HG03354 (cell line): ENCODE data around the gene CELA3B.
"Not testable (repeated sequence)": the region's sequence is repeated elsewhere in the genome, so short reads cannot be mapped to it uniquely, and the experiment has no call there.

Experiments
- ATAC-seq: cut with Tn5 transposase; IDR thresholded peaks from one replicate; pipeline ENCODE4 v1.9.1; 2021; ENCODE audit warnings: mild to moderate bottlenecking; ENCODE audit not compliant: unreplicated experiment, poor library complexity, severe bottlenecking

The CELA3B gene

DNA sequence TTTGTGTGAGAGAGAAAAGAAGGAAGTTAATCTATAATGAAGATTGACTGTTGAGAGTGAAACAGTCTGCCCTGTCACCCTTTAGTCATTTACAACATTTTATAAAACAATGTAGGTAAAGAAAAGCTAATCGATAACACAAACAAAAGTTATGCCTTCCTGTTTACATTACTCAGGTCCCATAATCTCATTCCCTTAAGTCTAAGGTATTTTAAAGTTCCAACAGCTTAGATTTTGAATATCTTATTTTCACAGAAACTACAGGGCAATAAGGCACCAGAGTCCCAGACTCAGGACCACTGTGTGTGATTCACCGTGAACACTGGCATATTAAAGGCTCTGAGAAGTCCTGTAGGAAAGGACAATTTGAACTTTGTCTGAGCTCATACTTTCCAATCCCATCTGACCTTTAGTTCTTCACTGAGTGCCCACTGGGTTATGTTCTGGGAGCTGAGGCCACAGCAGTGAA, 3.8 kb upstream of the CELA3B start:
- ATAC-seq = not testable (repeated sequence)

DNA sequence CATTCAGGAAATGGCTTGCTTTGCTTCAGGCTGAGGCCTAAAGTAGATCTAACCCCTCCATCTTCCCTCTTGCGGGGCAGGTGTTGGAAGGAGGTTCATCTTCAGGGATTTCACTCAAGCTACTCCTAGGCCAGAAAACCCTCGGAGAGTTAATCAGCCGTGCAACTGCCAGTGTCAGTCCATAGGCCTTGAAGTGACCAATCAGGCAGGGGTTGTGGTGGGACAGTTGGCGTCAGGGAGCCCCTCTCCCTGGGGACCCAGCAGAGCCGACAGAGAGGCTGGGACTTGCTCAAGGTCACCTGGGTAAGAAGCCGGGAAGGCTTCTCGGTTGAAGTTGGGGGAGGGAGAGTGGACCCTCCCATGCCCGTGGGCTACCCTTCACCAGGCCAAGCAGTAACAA, 2.9 kb upstream of the CELA3B start:
- not testable (repeated sequence) for ATAC-seq

DNA sequence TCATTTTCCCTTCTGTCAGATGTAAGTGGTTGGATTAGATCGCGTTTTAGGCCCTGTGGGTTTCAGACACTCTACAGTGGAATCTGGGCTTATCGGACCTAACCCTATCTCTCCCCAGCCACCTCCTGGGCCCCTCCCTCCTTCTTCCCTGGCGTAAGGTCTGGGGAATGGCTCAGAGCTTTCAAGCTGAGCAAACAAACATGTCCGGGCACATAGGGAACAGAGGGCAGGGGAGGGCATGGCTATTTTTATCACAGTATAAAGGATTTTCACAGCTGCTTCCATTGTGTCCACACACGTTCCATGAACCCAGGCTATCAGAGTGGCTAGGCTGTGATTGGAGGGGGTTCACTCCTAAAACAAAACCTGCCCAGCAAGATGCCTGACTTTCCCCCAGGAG, 2.1 kb upstream of the CELA3B start:
- ATAC-seq = not testable (repeated sequence)

DNA sequence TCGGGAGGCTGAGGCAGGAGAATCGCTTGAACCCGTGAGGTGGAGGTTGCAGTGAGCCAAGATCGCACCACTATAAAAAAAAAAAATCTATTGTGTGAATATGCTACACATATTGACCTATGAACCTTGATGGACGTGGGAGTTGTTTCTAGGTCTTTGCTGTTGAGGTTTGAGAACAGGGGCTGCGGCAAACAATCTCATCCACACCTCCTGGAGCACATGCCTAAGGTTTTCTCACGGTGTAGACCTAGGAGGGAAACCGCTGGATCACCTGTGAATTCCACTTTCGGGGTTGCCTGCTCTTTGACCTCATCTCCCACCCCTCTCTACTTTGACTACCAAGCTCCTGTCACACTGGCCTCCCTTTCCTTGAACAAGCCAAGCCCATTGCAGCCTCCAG, 1.5 kb upstream of the CELA3B start:
- ATAC-seq = not testable (repeated sequence)

DNA sequence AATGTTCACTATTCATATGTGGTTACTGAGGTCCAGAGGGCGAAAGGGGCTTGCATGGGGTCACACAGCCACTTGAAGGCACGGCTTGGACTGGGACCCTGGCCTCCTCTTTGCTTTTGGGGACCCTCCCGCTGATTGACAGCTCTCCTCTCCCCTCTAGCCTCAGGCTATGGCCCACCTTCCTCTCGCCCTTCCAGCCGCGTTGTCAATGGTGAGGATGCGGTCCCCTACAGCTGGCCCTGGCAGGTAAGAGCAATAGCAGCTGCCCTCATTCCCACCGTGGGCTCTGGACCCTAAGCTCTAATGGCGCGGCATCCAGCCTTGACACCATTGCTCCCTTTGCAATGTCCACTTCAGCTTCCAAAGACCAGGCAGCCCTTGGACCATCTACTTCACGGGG, 1.4 kb downstream of the CELA3B start:
- ATAC-seq = not testable (repeated sequence)

DNA sequence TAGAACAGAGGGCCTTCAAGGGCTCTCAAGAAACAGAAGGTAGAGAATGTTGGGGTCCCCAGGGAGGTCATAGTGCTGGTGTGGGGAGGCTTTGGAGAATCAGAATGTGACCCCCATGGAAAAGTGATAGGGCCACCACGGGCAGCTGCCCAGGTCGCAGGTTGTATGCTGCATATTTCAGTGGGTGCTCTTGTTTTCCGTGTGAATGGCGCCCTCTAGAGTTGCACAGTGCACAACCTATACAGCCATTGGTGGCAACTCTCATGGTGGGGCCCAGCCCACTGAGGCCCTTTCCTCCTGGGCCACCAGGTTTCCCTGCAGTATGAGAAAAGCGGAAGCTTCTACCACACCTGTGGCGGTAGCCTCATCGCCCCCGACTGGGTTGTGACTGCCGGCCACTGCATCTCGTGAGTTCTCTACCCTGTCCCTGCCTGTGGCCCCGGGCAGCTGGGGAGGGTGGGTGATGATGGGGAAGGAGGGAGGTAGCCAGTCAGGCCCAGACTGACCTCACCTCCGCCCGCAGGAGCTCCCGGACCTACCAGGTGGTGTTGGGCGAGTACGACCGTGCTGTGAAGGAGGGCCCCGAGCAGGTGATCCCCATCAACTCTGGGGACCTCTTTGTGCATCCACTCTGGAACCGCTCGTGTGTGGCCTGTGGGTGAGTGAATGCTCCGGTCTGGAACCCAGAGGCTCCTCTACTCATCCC, 3.8 kb downstream of the CELA3B start:
- ATAC-seq = not testable (repeated sequence)

DNA sequence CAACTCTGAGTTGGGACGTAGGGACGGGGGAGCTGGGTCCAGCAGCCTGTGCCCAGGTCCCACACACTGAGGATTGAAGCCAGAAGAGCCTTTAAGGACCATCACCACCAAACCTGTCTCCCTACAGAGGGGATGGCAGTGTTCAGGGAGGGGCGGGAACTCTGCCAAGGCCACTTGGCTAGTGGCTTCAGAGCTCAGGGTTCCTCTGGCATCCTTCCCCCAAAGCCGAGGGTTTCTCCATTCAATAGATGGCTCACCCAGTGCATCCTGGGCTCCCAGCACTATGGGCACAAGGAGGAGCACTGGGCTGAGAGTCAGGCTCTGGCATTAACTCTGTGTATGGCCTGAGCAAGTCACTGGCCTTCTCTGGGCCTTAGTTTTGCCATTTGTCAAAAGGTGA, 4.4 kb downstream of the CELA3B start:
- ATAC-seq = not testable (repeated sequence)

DNA sequence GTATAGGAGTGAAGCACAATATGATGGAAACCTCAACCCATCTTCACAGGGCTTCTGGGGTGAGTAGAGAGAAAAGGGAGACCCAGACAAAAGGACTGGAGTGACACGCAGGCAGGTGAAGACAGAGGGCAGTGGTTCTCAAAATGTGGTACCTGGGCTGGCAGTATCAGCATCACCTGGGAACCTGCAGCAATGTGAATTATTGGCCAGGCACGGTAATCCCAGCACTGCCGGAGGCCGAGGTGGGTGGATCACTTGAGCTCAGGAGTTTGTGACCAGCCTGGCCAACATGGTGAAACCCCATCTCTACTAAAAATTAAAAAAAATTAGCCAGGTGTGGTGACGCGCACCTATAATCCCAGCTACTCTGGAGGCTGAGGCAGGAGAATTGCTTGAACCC, 5.3 kb downstream of the CELA3B start:
- ATAC-seq = not testable (repeated sequence)

DNA sequence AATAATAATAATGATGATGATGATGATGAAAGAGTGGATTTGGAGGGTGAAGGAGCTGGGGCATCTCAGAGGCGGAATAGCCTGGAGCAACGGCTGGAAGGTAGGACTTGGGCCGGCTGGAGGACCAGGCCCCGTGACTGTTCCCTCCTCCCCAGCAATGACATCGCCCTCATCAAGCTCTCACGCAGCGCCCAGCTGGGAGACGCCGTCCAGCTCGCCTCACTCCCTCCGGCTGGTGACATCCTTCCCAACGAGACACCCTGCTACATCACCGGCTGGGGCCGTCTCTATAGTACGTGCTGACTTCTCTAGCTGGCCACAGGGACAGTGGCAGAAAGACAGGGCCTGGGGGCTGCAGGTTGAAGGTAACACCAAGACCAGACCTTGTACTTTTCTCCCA, 6.7 kb downstream of the CELA3B start:
- ATAC-seq = not testable (repeated sequence)

DNA sequence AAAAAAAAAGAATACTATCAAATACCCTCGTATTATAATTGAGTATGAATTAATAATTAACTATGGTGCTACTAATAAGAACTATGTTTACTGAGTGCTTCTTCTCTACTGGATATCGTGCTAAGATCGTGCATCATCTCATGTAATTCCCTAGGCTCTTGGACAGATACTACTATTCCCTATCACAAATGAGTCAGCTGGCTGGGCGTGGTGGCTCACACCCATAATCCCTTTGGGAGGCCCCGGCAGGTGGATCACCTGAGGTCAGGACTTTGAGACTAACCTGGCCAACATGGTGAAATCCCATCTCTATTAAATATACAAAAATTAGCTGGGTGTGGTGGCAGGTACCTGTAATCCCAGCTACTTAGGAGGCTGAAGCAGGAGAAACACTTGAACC, 9.1 kb downstream of the CELA3B start:
- not testable (repeated sequence) for ATAC-seq

DNA sequence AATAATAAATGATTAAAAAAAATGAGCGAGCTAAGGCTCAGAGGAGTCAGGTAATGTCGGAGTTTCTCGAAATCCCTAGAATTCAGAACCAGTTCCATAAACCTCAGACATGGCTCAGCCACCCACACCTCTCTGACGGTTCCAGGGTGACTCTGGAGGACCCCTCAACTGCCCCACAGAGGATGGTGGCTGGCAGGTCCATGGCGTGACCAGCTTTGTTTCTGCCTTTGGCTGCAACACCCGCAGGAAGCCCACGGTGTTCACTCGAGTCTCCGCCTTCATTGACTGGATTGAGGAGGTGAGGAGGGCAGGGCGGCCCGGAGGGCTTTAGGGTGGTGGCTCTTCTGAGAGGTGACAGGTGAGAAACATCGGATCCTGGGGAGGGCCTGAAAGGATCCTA, 9.6 kb downstream of the CELA3B start:
- not testable (repeated sequence) for ATAC-seq

DNA sequence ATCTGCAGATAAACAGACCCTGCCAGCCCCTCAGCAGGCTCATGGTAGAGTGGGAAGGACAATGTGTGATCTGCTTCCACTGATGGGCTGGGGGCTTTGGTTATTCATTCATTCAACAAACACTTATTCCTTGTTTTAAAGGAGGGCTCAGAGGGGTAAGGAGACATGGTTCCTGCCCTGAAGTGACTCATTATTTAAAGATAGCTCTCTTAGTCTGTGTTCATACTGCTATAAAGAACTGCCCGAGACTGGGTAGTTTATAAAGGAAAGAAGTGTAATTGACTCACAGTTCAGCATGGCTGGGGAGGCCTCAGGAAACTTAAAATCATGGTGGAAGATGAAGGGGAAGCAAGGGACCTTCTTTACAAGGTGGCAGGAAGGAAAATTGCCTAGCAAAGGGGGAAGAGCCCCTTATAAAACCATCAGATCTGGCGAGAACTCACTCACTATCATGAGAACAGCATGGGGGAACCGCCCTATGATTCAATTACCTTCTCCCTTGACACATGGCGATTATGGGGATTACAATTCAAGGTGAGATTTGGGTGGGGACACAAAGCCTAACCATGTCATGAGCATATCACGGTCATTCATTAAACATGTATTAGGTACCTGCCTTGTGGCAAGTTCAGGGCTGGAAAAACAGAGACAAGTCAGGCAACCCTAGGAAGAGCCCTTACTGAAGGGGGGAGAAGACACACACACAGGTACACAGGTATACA, 13.0 kb downstream of the CELA3B start:
- not testable (repeated sequence) for ATAC-seq

DNA sequence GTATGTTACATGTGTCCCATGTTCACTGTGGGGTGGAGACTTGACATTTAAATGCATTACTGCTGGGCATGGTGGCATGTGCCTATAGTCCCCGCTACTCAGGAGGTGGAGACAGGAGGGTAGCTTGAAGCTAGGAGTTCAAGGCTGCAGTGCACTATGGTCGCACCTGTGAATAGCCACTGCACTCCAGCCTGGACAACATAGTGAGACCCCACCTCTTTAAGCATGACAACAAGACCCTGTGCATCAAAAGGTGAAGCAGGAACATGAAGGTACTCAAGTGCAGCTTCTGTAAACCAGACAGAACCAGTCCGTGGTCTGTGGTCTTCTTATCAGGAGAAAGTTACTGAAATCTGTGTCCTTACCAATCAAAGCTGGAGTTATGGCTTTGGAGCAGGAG, 15.4 kb downstream of the CELA3B start:
- not testable (repeated sequence) for ATAC-seq

DNA sequence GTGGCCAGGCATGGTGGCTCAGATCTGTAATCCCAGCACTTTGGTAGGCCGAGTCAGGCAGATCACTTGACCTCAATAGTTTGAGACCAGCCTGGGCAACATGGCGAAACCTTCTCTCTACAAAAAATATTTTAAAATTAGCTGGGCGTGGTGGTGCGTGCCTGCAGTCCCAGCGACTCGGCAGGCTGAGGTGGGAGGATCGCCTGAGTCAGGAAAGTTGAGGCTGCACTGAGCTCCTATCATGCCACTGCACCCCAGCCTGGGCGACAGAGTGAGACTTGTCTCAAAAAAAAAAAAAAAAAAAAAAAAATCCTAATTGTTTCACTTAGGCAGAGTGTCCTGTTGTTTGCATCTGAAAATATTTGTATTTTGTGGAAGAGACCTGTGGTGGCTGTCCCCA, 17.9 kb downstream of the CELA3B start:
- ATAC-seq = not testable (repeated sequence)

DNA sequence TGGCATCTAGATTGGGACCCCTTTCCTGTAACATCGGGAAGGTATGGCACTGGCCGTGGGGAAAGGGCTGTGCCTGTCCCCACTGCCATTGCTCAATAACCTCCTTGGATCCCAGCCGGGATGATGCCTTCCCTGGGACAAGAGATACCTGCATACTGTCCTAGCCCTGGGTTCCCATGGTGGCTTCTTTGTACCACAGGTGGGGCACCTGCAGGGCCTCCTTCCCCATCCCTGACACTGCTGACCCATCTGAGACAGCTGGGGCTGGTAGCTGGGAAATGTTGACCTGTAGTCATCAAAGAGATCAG, 19.8 kb downstream of the CELA3B start:
- not testable (repeated sequence) for ATAC-seq

DNA sequence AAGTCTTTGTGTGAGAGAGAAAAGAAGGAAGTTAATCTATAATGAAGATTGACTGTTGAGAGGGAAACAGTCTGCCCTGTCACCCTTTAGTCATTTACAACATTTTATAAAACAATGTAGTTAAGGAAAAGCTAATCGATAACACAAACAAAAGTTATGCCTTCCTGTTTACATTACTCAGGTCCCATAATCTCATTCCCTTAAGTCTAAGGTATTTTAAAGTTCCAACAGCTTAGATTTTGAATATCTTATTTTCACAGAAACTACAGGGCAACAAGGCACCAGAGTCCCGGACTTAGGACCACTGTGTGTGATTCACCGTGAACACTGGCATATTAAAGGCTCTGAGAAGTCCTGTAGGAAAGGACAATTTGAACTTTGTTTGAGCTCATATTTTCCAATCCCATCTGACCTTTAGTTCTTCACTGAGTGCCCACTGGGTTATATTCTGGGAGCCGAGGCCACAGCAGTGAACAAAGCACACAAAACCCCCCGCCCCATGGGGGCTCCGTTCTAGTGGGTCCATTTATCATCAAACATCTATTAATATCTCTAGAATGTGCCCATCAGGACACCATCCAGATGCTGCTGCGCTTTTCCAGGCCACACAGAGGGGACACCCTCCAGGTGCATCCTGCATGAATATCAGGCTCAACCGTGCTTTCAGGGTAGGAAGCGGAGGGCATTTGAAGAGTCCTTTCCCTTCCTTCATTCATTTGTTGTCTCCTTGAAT, 21.2 kb downstream of the CELA3B start:
- ATAC-seq = not testable (repeated sequence)

DNA sequence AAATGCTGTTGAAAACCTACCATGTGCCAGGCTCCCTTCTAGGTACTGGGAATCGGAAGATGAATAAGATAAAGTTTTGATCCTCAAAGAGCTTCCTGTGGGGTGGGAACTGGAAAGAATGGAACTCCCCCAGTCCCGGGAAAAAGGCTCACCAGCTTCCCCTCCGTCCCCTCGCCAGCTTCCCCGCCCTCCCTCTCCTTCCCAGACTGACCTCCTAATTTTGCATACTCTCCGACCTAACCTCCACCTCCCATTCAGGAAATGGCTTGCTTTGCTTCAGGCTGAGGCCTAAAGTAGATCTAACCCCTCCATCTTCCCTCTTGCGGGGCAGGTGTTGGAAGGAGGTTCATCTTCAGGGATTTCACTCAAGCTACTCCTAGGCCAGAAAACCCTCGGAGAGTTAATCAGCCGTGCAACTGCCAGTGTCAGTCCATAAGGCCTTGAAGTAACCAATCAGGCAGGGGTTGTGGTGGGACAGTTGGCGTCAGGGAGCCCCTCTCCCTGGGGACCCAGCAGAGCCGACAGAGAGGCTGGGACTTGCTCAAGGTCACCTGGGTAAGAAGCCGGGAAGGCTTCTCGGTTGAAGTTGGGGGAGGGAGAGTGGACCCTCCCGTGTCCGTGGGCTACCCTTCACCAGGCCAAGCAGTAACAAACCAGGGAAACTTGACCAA, 21.9 kb downstream of the CELA3B start:
- ATAC-seq = not testable (repeated sequence)

DNA sequence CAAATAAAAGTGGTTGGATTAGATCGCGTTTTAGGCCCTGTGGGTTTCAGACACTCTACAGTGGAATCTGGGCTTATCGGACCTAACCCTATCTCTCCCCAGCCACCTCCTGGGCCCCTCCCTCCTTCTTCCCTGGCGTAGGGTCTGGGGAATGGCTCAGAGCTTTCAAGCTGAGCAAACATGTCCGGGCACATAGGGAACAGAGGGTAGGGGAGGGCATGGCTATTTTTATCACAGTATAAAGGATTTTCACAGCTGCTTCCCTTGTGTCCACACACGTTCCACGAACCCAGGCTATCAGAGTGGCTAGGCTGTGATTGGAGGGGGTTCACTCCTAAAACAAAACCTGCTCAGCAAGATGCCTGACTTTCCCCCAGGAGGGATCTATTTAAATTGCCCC, 22.8 kb downstream of the CELA3B start:
- not testable (repeated sequence) for ATAC-seq

DNA sequence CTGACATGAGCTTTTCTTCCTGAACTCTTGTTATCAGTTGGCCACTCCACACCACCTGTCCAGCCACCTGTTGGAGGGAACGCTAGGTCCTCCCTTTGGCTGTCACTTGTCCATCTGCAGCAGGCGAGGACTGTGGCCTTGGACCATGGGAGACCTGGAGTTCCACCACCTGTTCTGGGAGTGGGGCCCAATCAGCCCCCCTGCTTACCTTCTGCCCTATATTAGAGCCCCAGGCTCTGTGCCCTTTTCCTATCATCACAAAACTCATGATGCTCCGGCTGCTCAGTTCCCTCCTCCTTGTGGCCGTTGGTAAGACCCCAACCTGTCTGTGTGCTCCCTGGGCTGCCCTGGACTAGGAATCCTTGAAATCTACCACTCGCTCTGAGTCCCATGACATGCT, 24.6 kb downstream of the CELA3B start, which contains the start of gene CELA3A:
CELA3A (plus strand) TSS at position 249 of the 400 bp plus-strand sequence; CDS start at position 267, 18 bp downstream.
- no peak for ATAC-seq

DNA sequence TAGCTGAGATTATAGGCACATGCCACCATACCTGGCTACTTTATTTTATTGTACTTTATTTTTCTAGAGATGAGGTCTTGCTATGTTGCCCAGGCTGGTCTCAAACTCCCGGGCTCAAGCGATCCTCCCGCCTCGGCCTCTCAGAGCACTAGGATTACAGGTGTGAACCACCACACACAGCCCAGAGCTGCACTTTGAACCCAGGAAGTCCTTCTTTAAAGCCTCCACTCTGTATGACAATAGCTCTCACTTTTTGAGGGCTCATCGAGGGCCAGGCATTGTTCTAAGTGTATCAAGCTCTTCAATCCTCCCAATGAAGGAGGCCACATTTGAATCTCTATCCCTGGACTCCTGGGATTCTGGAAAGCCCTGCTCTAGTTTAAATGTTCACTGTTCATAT, 25.6 kb downstream of the CELA3B start:
- not testable (repeated sequence) for ATAC-seq
